IPS-15b (cell line): ENCODE results near the gene APOO.

Experiments used
- H3K27me3 ChIP-seq: one replicate; pipeline ENCODE4 v1.6.1; 2013; ENCODE audit warnings: low read length; ENCODE audit not compliant: control insufficient read depth, insufficient read depth
- H3K36me3 ChIP-seq: one replicate; pipeline ENCODE4 v1.6.1; 2013; ENCODE audit warnings: low read length; ENCODE audit not compliant: control insufficient read depth, insufficient read depth
- H3K4me1 ChIP-seq: one replicate; pipeline ENCODE4 v1.6.1; 2013; ENCODE audit warnings: mild to moderate bottlenecking, low read length; ENCODE audit not compliant: control insufficient read depth, insufficient read depth
- H3K4me3 ChIP-seq: one replicate; pipeline ENCODE4 v1.5.1; 2013; ENCODE audit warnings: low read depth, low read length
- H3K9ac ChIP-seq: one replicate; pipeline ENCODE4 v1.6.1; 2013; ENCODE audit warnings: low read depth, mild to moderate bottlenecking, low read length
- H3K9me3 ChIP-seq: one replicate; pipeline ENCODE4 v1.6.1; 2013; ENCODE audit warnings: mild to moderate bottlenecking, low read length; ENCODE audit not compliant: control insufficient read depth, insufficient read depth

APOO gene

GRCh38 chrX:23826216-23826615 lies 81.5 kb downstream of the APOO start:
- Histone ChIP-seq H3K4me3 (no peak overlapping the region), H3K9me3 (no peaks in the 10 kb centered on the region), H3K36me3 (no peaks in the 10 kb centered on the region), H3K9ac (no peak overlapping the region), H3K27me3 (no peaks in the 10 kb centered on the region), H3K4me1 (no peaks in the 10 kb centered on the region)

- Histone ChIP-seq H3K9me3 (no peaks in the 10 kb centered on the region), H3K4me1 (no peaks in the 10 kb centered on the region), H3K36me3 (no peaks in the 10 kb centered on the region), H3K9ac (no peak overlapping the region), H3K4me3 (no peak overlapping the region), H3K27me3 (no peaks in the 10 kb centered on the region)
These were observed 82.1 kb downstream of the APOO start for GRCh38 chrX:23825675-23826074.

GRCh38 chrX:23822841-23823240 lies 84.9 kb downstream of the APOO start:
- Histone ChIP-seq H3K4me3 (no peak overlapping the region), H3K27me3 (no peaks in the 10 kb centered on the region), H3K9ac (no peak overlapping the region), H3K4me1 (no peaks in the 10 kb centered on the region), H3K36me3 (no peaks in the 10 kb centered on the region), H3K9me3 (no peaks in the 10 kb centered on the region)

GRCh38 chrX:23822397-23822796 lies 85.3 kb downstream of the APOO start:
- H3K9ac ChIP-seq: no peak overlapping the region
- no peak overlapping the region for H3K4me3 ChIP-seq
- H3K9me3 ChIP-seq: no peaks in the 10 kb centered on the region
- no peaks in the 10 kb centered on the region for H3K27me3 ChIP-seq
- no peaks in the 10 kb centered on the region for H3K4me1 ChIP-seq
- no peaks in the 10 kb centered on the region for H3K36me3 ChIP-seq

- no peaks in the 10 kb centered on the region for H3K36me3 ChIP-seq
- H3K9ac ChIP-seq: no peak overlapping the region
- H3K27me3 ChIP-seq: no peaks in the 10 kb centered on the region
- H3K4me3 ChIP-seq: no peak overlapping the region
- H3K9me3 ChIP-seq: no peaks in the 10 kb centered on the region
- H3K4me1 ChIP-seq: no peaks in the 10 kb centered on the region
These were observed 85.9 kb downstream of the APOO start for GRCh38 chrX:23821847-23822246.

- Histone ChIP-seq H3K36me3 (no peaks in the 10 kb centered on the region), H3K27me3 (no peaks in the 10 kb centered on the region), H3K9ac (no peak overlapping the region), H3K9me3 (no peaks in the 10 kb centered on the region), H3K4me3 (no peak overlapping the region), H3K4me1 (no peaks in the 10 kb centered on the region)
These were observed 87.4 kb downstream of the APOO start for GRCh38 chrX:23820235-23820782.

GRCh38 chrX:23819385-23820234 lies 88.1 kb downstream of the APOO start:
- H3K36me3 ChIP-seq: no peaks in the 10 kb centered on the region
- H3K4me3 ChIP-seq: no peak overlapping the region
- no peaks in the 10 kb centered on the region for H3K9me3 ChIP-seq
- H3K27me3 ChIP-seq: no peaks in the 10 kb centered on the region
- H3K9ac ChIP-seq: no peak overlapping the region
- H3K4me1 ChIP-seq: no peaks in the 10 kb centered on the region

- H3K9ac ChIP-seq: no peak overlapping the region
- no peak overlapping the region for H3K4me3 ChIP-seq
- H3K27me3 ChIP-seq: no peaks in the 10 kb centered on the region
These were observed 89.8 kb downstream of the APOO start for GRCh38 chrX:23817979-23818336.

GRCh38 chrX:23816179-23816578 lies 91.6 kb downstream of the APOO start:
- Histone ChIP-seq H3K9me3 (no peaks in the 10 kb centered on the region), H3K9ac (no peak overlapping the region), H3K36me3 (no peaks in the 10 kb centered on the region), H3K4me3 (no peak overlapping the region), H3K27me3 (no peaks in the 10 kb centered on the region), H3K4me1 (no peaks in the 10 kb centered on the region)

More at GRCh38 chrX:23817979-23818336, 89.8 kb downstream of the APOO start:
- H3K36me3 ChIP-seq: no peaks in the 10 kb centered on the region
- H3K4me1 ChIP-seq: no peaks in the 10 kb centered on the region
- H3K9me3 ChIP-seq: no peaks in the 10 kb centered on the region

GRCh38 chrX:23815376-23815775 lies 92.4 kb downstream of the APOO start:
- Histone ChIP-seq H3K4me1 (no peaks in the 10 kb centered on the region), H3K36me3 (no peaks in the 10 kb centered on the region), H3K4me3 (no peak overlapping the region), H3K9ac (no peak overlapping the region), H3K9me3 (no peaks in the 10 kb centered on the region), H3K27me3 (no peaks in the 10 kb centered on the region)

- no peak overlapping the region for H3K9ac ChIP-seq
- no peaks in the 10 kb centered on the region for H3K4me1 ChIP-seq
- H3K4me3 ChIP-seq: no peak overlapping the region
- no peaks in the 10 kb centered on the region for H3K27me3 ChIP-seq
- H3K36me3 ChIP-seq: no peaks in the 10 kb centered on the region
- H3K9me3 ChIP-seq: no peaks in the 10 kb centered on the region
These were observed 93.9 kb downstream of the APOO start for GRCh38 chrX:23813808-23814207.

GRCh38 chrX:23811656-23812055 lies 96.1 kb downstream of the APOO start:
- no peak overlapping the region for H3K9ac ChIP-seq

More at GRCh38 chrX:23811656-23812055, 96.1 kb downstream of the APOO start:
- no peak overlapping the region for H3K4me3 ChIP-seq
- H3K4me1 ChIP-seq: peaks cover 6% of the 10 kb centered on the region
- no peaks in the 10 kb centered on the region for H3K36me3 ChIP-seq
- H3K27me3 ChIP-seq: no peaks in the 10 kb centered on the region
- H3K9me3 ChIP-seq: no peaks in the 10 kb centered on the region
